Hepatocyte (in vitro differentiated cells): ENCODE results near the gene REL. TPM values are rescaled to one million over a fixed set of nuclear protein-coding genes. Genes with fewer than 3 reads are reported as not detected.

Experiments used
- DNase-seq: peaks from one replicate; pipeline ENCODE4 v3.0.0-alpha.2; 2016; ENCODE audit warnings: low spot score
- H2AFZ ChIP-seq: fragments of 200-600 bp; sonication (generic); 2 replicates; pipeline ENCODE4 v1.6.0; 2016; ENCODE audit warnings: antibody characterized with exemption, mild to moderate bottlenecking
- H3K27ac ChIP-seq: fragments of 200-600 bp; sonication (generic); 2 replicates; pipeline ENCODE4 v1.5.1; 2016; ENCODE audit warnings: mild to moderate bottlenecking
- H3K27me3 ChIP-seq: fragments of 200-600 bp; sonication (generic); 2 replicates; pipeline ENCODE4 v1.6.1; 2016
- H3K36me3 ChIP-seq: fragments of 200-600 bp; sonication (generic); replicated peaks from 2 replicates; pipeline ENCODE4 v1.5.1; 2016; ENCODE audit warnings: low read depth; ENCODE audit not compliant: insufficient read depth
- H3K4me1 ChIP-seq: fragments of 200-600 bp; sonication (generic); 2 replicates; pipeline ENCODE4 v1.5.1; 2016; ENCODE audit warnings: mild to moderate bottlenecking, moderate library complexity; ENCODE audit not compliant: insufficient read depth
- H3K4me2 ChIP-seq: fragments of 200-600 bp; sonication (generic); 2 replicates; pipeline ENCODE4 v1.6.0; 2016
- H3K4me3 ChIP-seq: fragments of 200-600 bp; sonication (generic); 2 replicates; pipeline ENCODE4 v1.5.1; 2016; ENCODE audit warnings: mild to moderate bottlenecking
- H3K79me2 ChIP-seq: fragments of 200-600 bp; sonication (generic); 2 replicates; pipeline ENCODE4 v1.6.0; 2017; ENCODE audit warnings: mild to moderate bottlenecking
- H3K9me2 ChIP-seq: fragments of 200-600 bp; sonication (generic); replicated peaks from 2 replicates; pipeline ENCODE4 v1.6.0; 2017; ENCODE audit warnings: mild to moderate bottlenecking; ENCODE audit not compliant: insufficient read depth
- H3K9me3 ChIP-seq: fragments of 200-600 bp; sonication (generic); 2 replicates; pipeline ENCODE4 v1.5.1; 2016; ENCODE audit warnings: low read depth, mild to moderate bottlenecking
- H4K20me1 ChIP-seq: fragments of 200-600 bp; sonication (generic); 2 replicates; pipeline ENCODE4 v1.6.0; 2016; ENCODE audit warnings: mild to moderate bottlenecking; ENCODE audit not compliant: insufficient read depth, poor library complexity, severe bottlenecking
- EZH2 ChIP-seq: fragments of 200-600 bp; sonication (generic); IDR thresholded peaks from 2 replicates; pipeline ENCODE4 v1.6.1; 2016; ENCODE audit warnings: antibody characterized with exemption, mild to moderate bottlenecking, borderline replicate concordance
- EZH2phosphoT487 ChIP-seq: fragments of 200-600 bp; sonication (generic); IDR thresholded peaks from one replicate; pipeline ENCODE4 v1.6.1; 2018; ENCODE audit warnings: antibody characterized with exemption, mild to moderate bottlenecking, low read depth, moderate library complexity; ENCODE audit not compliant: unreplicated experiment, severe bottlenecking
- WGBS: methylation state at CpG from one replicate; pipeline ENCODE4 v1.1.6; 2016; ENCODE audit warnings: low lambda C conversion rate; ENCODE audit errors: missing lambda C conversion rate; 5-methylcytosine and 5-hydroxymethylcytosine counted together
- polyA plus RNA-seq: library from polyadenylated mRNA; unstranded; fragments of >200 nt; fragmentation: Nextera tagmentation; extraction: Ambion mirVana; gene quantifications from 2 replicates; pipeline ENCODE4 v1.2.1, GENCODE V29; 2016
- total RNA-seq: library from RNA; depleted of rRNA; stranded (reverse); fragments of >200 nt; gene quantifications from 2 replicates; pipeline ENCODE4 v1.2.3, GENCODE V29; 2014
- TF ChIP-seq, protein P1 (sequence below): fragments of 200-600 bp; sonication (generic); IDR thresholded peaks from 2 replicates; pipeline ENCODE4 v1.5.1; 2016; ENCODE audit warnings: antibody characterized with exemption, mild to moderate bottlenecking; ENCODE audit not compliant: poor library complexity

The REL gene
- total and polyA plus RNA-seq, 2 experiments from 2014 or later: 4.2 to 12.3 TPM

DNA sequence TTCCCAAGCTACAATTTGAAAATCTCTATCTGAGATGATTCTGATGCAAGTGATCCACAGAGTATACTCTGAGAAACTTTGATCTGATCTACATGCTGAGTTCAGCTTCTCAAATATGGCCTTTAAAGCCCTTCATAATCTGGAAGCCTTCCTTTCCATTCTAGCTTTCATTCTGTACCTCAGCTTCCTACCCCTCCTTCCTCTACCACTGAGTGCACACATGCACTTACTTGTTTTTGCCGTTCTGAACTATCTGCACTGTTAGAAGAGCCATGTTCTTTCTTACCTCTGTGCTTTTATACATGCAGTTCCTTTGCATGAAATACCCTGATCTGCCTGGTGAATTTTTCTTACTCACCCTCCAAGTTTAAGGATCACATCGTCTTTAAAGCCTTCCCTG lies 25.0 kb downstream of the REL start:
- no peak for DNase-seq

DNA sequence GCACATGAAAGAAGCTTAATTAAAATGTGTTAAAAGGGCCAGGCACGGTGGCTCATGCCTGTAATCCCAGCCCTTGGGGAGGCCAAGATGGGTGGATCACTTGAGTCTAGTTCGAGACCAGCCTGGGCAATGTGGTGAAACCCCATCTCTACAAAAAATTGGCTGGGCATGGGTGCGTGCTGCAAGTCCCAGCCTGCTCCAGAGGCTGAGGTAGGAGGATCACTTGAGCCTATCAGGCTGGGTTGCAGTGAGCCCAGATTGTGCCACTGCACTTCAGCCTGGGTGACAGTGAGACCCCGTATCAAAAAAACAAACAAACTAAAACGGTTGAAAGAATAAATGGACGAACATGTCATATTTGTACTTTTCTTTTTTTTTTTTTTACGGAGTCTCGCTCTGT lies 26.0 kb downstream of the REL start:
- Histone ChIP-seq H3K4me3 (no peak overlapping the region), H3K4me1 (no peaks in the 10 kb centered on the region), H4K20me1 (no peaks in the 10 kb centered on the region), H3K4me2 (no peak overlapping the region), H3K27ac (no peak overlapping the region), H3K79me2 (no peaks in the 10 kb centered on the region), H2AFZ (no peak overlapping the region), H3K9me2 (no peaks in the 10 kb centered on the region), H3K27me3 (no peaks in the 10 kb centered on the region), H3K36me3 (no peaks in the 10 kb centered on the region), H3K9me3 (no peaks in the 10 kb centered on the region)
- no peak for DNase-seq
- 97% methylated on average over 8 of the region's 8 CpGs for WGBS
- TF ChIP-seq, protein P1, sequence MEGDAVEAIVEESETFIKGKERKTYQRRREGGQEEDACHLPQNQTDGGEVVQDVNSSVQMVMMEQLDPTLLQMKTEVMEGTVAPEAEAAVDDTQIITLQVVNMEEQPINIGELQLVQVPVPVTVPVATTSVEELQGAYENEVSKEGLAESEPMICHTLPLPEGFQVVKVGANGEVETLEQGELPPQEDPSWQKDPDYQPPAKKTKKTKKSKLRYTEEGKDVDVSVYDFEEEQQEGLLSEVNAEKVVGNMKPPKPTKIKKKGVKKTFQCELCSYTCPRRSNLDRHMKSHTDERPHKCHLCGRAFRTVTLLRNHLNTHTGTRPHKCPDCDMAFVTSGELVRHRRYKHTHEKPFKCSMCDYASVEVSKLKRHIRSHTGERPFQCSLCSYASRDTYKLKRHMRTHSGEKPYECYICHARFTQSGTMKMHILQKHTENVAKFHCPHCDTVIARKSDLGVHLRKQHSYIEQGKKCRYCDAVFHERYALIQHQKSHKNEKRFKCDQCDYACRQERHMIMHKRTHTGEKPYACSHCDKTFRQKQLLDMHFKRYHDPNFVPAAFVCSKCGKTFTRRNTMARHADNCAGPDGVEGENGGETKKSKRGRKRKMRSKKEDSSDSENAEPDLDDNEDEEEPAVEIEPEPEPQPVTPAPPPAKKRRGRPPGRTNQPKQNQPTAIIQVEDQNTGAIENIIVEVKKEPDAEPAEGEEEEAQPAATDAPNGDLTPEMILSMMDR: no peak

More for the DNA sequence above, 25.0 kb downstream of the REL start:
- no peaks in the 10 kb centered on the region for H4K20me1 ChIP-seq
- H3K4me1 ChIP-seq: no peaks in the 10 kb centered on the region
- H3K4me2 ChIP-seq: no peak overlapping the region
- H2AFZ ChIP-seq: no peak overlapping the region
- no peaks in the 10 kb centered on the region for H3K9me2 ChIP-seq
- no peak overlapping the region for H3K4me3 ChIP-seq
- no peaks in the 10 kb centered on the region for H3K27me3 ChIP-seq
- H3K9me3 ChIP-seq: no peaks in the 10 kb centered on the region
- no peaks in the 10 kb centered on the region for H3K79me2 ChIP-seq
- TF ChIP-seq, protein P1: no peak
- TF ChIP-seq EZH2phosphoT487 (no peak), EZH2 (no peak)
- 98% methylated on average over 2 of the region's 2 CpGs for WGBS
- no peak overlapping the region for H3K27ac ChIP-seq
- H3K36me3 ChIP-seq: no peaks in the 10 kb centered on the region

DNA sequence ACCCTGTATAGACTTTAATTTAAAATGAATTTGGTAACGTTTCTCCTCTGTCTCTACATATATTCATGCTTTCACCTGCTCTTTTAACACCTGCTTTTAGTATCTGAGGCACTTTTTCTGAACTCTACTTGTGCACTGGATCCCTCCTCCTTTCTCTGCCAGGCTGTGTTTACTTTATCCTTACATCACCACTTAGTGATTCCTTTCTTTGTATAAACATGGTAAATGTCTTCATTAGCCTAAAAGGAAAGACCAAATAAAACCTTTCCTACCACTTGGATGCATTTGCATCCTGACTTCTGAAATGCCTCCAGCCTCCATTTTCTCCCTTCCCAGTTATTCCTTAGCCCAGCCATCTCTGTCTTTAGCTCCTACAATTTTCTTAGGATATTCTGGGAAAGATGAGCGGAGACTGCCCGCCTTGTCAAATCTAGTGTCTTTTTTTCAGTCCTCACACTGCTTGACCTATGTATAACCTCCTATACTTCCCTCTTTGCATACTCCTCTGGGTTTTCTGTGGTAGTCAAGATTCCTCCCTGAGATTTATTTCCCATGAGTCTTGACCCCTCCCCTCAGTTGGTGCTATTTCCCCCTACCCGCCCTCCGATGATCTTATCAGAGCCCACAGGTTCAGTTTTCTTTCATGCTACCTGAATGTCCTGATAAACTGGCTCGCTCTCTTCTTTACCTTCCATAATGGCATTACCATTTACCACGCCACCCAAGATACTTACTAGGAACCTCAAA lies 44.8 kb downstream of the REL start:
- Histone ChIP-seq H4K20me1 (no peaks in the 10 kb centered on the region), H3K27ac (peak overlapping the region; percentile 2), H3K27me3 (no peaks in the 10 kb centered on the region), H3K4me1 (no peaks in the 10 kb centered on the region), H3K36me3 (no peaks in the 10 kb centered on the region), H2AFZ (no peak overlapping the region), H3K79me2 (no peaks in the 10 kb centered on the region), H3K9me2 (no peaks in the 10 kb centered on the region), H3K9me3 (no peaks in the 10 kb centered on the region), H3K4me3 (no peak overlapping the region), H3K4me2 (no peak overlapping the region)
- 72% methylated on average over 7 of the region's 7 CpGs for WGBS
- DNase-seq: peak; percentile 26
- TF ChIP-seq EZH2: no peak
- TF ChIP-seq EZH2phosphoT487: no peak
- TF ChIP-seq, protein P1: no peak
